ENCODE results near the gene RCAN1.
"Not testable (repeated sequence)": the region's sequence is repeated elsewhere in the genome, so short reads cannot be mapped to it uniquely, and the experiment has no call there.

The RCAN1 gene

GRCh38 chr21:34511787-34512455 is 103.0 kb downstream of the RCAN1 start, which contains the start of gene KCNE1:
KCNE1 (minus strand) TSS chr21:34512210; CDS start chr21:34449634, 62,576 bp downstream.
- peak; percentile 7 for DNase-seq

- DNase-seq, result no peak
Measured at GRCh38 chr21:34511181-34511580, 103.7 kb downstream of the RCAN1 start.

GRCh38 chr21:34510148-34511142 is 104.5 kb downstream of the RCAN1 start:
- peak; percentile 21 for DNase-seq

GRCh38 chr21:34509151-34509550 is 105.8 kb downstream of the RCAN1 start:
- no peak for DNase-seq

GRCh38 chr21:34504595-34504994 is 110.3 kb downstream of the RCAN1 start:
- no peak for DNase-seq

GRCh38 chr21:34502480-34503106 is 112.3 kb downstream of the RCAN1 start:
- no peak for DNase-seq

- no peak for DNase-seq
Measured at GRCh38 chr21:34501716-34502115, 113.2 kb downstream of the RCAN1 start.

GRCh38 chr21:34500191-34500590 is 114.7 kb downstream of the RCAN1 start:
- DNase-seq, result no peak

GRCh38 chr21:34499116-34499515 is 115.8 kb downstream of the RCAN1 start:
- no peak for DNase-seq

- no peak for DNase-seq
Measured at GRCh38 chr21:34498623-34499022, 116.3 kb downstream of the RCAN1 start.

GRCh38 chr21:34483854-34484253 is 131.1 kb downstream of the RCAN1 start:
- DNase-seq, result not testable (repeated sequence)

GRCh38 chr21:34483435-34483834 is 131.5 kb downstream of the RCAN1 start:
- DNase-seq, result not testable (repeated sequence)

GRCh38 chr21:34467333-34467732 is 147.6 kb downstream of the RCAN1 start:
- not testable (repeated sequence) for DNase-seq

All from CD4-positive, alpha-beta T cell treated with Interleukin-21 for 1 hour (primary cell).